HG03064 (cell line): ENCODE results near the gene FOXP3.
"Not testable (repeated sequence)": the region's sequence is repeated elsewhere in the genome, so short reads cannot be mapped to it uniquely, and the experiment has no call there.

ENCODE experiments used
- ATAC-seq: cut with Tn5 transposase; IDR thresholded peaks from one replicate; pipeline ENCODE4 v1.9.1; 2021; ENCODE audit warnings: low read depth; ENCODE audit not compliant: unreplicated experiment

Gene FOXP3, protein sequence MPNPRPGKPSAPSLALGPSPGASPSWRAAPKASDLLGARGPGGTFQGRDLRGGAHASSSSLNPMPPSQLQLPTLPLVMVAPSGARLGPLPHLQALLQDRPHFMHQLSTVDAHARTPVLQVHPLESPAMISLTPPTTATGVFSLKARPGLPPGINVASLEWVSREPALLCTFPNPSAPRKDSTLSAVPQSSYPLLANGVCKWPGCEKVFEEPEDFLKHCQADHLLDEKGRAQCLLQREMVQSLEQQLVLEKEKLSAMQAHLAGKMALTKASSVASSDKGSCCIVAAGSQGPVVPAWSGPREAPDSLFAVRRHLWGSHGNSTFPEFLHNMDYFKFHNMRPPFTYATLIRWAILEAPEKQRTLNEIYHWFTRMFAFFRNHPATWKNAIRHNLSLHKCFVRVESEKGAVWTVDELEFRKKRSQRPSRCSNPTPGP

DNA sequence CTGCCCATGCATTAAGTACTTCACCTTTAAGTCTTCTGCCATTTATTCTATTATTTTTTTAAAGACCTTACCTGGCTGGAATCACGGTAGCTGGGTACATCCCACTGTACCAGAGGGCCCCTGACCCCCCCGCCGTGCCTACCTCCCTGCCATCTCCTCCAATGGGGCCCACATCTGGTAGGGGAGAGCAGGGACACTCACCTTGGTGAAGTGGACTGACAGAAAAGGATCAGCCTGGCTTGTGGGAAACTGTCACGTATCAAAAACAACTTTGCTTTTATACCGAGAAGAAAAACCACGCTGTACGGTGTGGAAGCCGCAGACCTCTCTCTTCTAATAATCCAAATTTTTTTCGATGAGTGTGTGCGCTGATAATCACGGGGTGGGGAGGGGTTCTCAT lies at the start of gene FOXP3:
FOXP3 (minus strand) TSS at position 251 of the 400 bp plus-strand sequence. CDS start 6,205 bp downstream, outside the sequence.
- ATAC-seq: no peak

DNA sequence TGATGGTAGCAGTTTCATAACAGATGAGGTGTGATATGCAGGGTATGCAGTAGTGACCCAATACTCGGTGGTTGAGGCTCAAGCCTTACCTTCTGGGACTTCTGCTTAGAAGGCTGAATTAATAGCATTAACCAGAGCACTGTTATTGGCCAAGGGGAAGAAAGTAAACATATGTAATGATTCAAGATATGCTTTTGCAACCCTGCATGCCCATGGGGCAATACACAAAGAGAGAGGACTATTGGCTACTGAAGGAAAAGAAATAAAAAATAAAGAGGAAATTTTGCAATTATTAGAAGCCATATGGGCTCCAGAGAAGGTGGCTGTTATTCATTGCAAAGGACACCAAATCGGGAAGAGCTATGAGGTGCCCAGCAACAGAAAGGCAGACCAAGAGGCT lies 47.7 kb upstream of the FOXP3 start:
- ATAC-seq: no peak

DNA sequence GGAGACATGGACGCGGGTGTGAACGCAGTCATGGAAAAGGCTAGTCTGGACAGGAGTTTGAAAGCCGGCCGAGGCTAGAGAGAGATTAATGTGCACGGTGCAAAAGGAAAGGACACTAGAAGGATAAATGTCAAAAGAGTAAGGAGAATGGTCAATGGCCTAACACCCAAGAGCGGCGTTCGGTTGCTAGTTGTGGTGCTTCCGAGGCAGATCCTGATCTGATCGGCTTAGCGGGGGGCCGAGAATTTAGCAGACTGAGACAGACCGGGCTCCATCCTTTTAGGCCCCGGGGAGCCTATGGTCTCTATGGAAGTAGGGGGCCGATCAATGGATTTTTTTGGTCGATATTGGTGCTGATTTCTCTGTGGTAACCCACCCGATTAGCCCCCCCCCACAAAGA lies 45.9 kb upstream of the FOXP3 start:
- ATAC-seq: no peak

DNA sequence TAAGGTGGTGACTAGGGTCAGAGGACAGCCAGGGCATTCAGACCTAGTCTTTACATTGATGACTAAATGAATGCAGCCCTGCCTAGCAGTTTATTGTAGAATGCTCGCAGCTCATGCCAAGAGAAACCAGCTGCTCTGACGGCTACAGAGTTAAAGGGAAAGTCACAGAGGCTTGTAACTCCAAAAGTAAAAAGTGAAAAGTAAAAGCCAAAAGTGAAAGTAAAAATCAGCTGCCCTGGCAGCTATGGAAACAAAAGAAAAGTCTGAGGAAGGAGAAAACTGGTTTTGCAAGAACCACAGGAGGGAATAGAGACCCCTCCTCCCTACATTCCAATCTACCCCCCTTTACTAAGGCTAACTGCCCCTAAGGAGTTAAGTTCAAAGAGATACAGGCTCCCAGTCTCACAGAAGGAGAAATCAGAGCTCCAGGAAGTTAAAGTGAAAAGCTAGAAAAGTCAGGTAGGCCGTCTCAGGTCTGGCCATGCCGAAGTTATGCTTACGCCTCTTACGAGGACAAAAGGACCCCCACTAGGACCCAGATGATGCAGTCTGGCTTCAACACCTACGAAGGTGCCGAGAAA lies 45.0 kb upstream of the FOXP3 start:
- no peak for ATAC-seq

DNA sequence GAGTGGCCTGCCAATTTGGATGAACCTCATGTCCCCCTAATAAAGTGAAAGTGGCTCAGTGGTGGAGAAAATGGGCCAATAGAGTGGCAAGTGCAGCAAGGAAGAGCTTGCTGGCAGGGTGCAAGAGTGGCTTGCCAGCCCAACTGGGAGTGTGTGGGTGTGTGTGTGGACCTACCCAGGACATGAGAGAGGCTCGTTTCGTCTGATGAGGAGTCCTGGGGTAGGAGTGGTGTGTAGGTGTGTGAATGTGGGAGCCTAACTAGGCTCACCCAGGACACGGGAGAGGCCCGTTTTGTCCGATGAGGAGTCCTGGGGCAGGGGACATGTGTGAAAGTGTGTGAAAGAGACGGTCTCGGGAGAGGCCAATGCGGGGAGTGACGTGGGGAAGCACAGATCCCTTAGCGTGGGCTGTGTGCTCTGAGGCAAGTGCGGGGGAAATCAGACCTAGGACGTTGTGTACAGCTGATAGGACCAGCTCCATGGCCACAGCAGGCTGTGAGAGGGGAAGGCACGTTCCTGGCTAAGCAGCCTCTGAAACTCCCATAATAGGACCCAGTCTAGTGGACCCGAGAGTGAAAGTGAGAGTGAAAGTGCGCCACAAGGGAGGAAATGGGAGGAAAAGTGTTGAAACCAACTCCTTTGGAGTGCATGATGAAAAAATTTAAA lies 44.2 kb upstream of the FOXP3 start:
- ATAC-seq: no peak

DNA sequence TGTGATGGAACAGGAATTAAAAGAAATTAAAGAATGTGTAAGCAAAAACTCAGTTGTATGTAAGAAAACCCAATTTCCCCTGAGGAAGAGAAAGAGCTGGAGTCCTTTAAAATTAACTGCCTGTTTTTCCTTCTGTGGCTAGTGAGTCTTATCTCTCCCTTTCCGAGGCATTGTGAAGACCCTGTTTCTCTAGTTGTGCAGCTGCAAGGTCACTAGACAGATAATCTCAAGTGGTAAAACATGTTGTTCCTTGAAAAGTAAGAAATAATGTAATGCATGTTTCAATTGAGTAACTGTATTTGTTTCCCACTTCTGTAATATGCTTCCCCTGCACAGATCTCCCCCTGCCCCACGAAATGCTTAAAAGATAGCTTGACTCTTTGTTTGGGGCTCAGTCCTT lies 43.3 kb upstream of the FOXP3 start:
- not testable (repeated sequence) for ATAC-seq

DNA sequence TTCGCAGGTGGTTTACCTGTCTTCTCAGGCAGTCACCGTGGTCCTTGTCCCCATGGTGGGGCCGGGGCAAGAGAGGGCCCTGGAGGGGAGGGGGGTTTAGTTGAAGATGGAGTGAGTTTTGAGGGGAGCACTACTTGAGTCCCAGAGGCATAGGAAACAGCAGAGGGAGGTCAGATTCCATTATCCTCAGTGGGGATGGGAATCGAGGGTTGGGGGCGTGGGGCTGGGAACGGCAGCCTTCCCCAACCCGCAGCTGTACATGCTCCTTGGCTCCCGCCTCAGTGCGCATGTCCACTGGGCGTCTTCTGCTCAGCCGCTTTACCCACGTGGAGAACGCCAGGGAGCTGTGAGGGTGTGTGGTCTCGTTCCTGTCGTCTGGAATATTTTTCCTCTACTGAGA lies 38.8 kb upstream of the FOXP3 start, which contains the start of gene GAGE10:
GAGE10 (plus strand) TSS at position 301 of the 400 bp plus-strand sequence. CDS start 1,214 bp downstream, outside the sequence.
- no peak for ATAC-seq

DNA sequence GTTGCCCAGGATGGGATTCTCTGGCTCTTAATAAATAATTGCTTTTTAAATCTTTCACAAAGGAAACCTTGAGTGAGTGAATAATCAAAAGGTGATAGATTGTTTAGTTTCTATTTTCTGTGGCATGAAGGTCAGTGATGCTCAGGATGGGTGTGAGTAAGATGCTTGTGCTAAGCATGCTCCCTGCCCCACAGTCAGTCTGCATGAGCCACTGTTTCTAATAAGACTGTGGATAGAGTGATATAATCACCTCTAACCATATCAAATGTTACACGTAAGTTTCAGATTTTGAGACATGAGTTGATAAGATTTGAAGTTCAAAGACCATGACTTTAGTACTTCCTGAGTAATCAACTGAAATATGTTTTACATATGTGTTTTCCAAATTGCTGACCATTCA lies 36.2 kb upstream of the FOXP3 start:
- no peak for ATAC-seq

DNA sequence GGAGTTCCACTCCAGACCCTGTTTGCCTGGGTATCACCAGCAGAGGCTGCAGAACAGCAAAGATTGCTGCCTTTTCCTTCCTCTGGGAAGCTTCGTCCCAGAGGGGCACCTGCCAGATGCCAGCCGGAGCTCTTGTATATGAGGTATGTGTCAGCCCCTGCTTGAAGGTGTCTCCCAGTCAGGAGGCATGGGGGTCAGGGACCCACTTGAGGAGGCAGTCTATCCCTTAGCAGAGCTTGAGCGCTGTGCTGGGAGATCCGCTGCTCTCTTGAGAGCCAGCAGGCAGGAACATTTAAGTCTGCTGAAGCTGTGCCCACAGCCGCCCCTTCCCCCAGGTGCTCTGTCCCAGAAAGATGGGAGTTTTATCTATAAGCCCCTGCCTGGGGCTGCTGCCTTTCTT lies 34.8 kb upstream of the FOXP3 start:
- ATAC-seq: not testable (repeated sequence)

DNA sequence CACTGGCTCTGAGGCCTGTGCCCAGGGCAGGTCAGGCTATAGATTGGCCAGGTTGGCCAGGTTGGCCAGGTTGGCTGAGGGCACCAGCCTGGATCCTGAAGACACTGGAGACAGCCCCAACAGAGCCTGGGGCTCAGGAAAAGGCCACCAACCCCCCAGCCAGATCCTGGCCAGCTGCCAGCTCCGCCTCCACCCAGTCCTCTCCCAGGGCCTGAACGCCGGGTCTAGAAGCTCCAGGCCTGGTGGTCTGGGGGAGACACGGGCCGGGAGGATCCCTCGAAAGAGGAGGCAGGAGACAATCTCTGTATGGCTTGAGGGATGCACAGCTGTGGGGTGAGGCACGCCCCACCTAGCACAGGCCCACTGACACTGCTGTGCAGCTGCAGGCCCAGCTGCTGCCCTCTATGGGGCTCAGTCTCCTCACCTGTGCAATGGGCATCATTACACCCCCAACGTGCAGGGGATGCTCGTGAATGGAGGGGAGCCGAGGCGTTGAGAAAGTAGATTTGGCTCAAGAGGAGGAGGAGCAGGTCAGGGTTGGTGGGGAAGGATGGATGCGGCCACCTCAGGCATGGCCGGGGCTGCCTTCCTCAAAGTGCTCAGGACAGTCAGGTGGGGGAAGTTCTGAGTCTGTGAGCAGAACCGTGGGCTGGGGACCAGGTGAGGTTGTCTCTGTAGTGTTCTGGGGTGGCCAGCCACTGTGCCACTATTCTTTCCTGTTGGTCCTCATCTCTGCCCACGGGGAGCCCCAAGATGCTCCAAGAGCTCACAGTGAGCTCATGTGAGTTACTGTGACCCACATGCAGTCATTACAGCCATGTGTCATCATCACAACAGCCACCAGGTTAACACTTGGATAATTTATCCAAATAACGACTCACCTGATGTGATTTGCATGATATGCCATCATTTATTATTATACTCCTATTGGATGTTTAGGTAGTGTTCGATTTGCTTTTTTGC lies 28.2 kb upstream of the FOXP3 start:
- no peak for ATAC-seq

DNA sequence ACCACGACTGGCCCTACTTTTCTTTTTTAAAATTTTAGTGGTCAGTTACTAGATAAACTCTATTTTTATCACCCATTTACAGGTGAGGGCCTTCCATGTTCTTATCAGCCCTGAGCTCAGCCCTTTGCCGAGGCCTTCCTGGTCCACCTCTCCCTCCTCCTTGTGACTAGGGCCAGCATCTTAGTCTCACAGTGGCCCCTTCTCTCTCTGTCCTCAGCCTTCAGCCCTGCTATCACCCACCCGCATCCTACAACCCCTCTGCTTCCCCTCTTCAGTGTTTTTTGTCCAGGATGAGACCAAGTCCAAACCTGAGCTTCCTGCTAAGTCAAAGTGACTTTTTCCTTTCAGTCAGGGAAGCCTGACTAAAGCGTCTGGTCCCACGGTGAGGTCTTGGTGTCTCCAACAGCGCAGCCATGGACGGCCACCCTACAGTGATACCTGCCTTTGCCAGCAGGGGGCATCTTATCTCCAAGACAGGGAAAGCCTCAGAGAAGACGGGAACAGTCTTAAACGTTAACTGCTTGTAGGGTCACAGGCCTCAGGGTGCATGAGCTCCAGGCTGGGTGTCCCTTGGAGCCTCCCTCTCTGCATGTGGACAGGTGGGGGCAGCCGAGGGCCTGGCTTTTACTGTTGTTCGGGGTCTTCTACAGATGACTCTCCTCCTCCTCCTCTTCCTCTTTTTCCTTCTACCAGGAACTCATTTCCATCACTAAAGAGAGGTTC lies 27.3 kb upstream of the FOXP3 start:
- no peak for ATAC-seq

DNA sequence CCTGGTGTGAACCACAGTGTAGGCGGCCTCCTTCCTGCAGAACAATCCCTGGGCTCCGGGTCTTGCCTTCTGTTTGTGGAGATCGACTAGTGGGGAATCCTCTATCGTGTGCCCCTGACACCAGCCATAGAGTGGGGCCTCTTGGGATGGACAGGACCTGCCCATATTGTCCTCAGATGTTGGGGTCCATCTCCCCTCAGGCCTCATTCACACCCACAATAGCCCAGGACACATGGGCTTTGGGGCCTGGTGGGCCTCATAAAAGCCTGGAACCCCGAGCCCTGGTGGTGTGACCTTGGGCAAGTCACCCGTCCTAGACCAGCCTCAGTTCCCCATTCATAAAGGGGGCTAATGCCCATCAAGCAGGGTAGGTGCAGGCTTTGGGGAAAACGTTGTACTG lies 25.7 kb upstream of the FOXP3 start:
- no peak for ATAC-seq

DNA sequence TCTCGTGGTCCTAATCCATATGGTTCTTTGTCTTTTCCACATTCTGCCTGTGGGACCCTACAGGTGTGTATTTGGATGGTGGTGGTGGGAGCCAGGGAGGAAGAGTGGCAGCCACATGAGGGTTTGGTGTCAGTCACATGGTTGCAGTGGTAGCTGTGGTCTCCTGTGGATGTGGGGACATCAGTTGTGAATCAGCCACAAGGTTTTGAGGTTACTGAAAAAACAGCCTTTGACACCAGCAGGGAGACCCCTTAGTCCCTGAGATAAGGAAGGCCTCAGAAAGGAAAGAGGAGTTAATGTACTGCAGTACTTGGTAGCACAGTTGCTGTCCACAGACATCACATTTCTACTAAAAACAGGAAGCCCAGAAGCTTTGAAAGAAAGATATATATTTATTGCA lies 23.2 kb upstream of the FOXP3 start:
- no peak for ATAC-seq

DNA sequence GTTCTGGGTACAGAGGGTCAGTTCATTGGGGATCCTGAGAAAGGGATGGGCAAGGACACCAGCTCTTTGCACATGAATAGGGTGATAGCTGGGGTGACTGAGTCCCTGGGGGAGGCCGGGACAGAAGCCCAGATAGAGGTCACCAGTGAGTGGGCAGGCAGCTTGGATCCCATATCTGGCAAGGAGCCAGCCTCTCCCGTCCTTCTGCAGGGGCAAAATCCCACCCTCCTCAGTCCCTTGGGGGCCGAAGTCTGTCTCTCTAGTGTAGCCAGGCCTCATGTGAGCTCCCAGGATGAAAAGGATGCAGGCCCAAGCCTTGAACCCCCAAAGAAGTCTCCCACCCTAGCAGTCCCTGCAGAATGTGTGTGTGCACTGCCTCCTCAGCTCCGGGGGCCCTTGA lies 22.1 kb upstream of the FOXP3 start:
- no peak for ATAC-seq

DNA sequence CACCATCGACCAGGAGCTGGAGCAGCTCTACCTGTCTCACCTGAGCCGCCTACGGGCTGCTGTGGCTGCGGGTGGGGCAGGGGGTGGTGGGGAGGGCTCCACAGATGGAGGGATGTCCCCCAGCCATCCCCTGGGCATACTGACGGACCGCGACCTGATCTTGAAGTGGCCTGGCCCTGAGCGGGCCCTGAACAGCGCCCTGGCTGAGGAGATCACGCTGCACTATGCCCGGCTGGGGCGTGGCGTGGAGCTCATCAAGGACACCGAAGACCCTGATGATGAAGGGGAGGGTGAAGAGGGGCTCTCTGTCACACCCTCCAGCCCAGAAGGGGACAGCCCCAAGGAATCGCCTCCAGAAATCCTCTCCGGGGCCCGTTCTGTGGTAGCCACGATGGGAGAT lies 21.6 kb upstream of the FOXP3 start:
- ATAC-seq: no peak

DNA sequence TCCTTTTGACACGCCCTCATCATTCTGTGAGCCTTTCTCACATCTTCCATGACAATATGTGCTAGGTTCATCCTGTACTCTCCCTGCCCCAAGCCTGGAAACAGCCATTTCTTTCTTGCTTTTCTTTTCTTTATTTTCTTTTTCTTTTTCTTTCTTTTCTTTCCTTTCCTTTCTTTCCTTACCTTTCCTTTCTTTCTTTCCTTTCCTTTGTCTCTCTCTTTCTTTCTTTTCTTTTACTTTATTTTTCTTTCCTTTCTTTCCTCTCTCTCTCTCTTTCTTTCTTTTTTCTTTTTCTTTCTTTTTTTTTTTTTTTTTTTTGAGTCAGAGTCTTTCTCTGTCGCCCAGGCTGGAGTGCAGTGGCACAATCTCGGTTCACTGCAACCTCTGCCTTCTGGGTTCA lies 19.7 kb upstream of the FOXP3 start:
- ATAC-seq: no peak

DNA sequence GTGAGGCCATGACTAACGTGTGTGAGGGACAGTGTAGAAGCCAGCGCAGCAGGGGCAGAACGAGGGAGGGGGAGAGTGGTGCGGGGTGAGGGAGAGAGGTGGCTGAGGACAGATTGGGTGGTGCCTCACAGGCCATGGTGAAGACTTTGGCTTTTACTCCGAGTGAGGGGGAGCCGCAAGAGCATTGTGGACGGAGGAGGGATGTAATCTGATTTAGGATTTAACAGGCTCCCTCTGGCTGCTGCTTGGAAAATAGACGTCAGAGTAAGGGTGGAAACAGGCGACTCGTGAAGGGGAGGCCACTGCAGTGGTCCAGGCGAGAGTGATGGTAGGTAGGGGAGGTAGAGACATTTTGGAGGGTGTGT lies 18.1 kb upstream of the FOXP3 start:
- ATAC-seq: no peak

DNA sequence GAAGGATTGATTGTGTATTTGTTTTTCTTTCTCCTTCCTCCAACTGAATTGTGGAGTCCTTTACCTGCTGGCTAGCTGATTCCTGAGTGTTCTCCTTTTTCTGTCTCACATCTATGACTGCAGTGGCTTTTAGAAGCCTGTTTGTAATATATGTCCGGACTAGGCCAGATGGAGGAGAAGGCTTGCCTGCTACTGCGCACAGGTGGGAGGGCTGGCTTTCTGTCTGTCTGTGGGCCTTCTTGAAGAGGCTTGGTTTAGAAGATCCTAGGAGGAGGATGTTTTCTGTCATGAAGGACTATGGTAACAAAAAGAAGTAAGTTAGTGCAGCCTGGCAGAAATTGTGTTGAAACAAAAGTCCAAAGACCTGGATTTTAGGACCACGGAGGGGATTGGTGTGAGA lies 13.6 kb upstream of the FOXP3 start:
- ATAC-seq: no peak

DNA sequence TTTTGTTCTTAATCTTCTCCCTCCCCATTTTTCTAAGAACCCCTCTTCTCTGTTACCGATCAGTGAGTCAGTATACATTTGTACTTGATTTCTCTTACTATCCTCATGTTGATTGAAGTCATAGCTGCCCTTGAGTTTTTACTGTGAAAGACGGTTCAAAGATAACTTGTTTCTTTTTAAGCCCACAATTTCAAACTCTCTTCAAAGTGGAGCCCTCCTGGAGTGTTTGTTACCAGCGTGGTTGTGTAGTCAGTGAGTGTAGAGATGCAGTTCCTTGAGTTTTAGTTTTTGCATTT lies 13.0 kb upstream of the FOXP3 start:
- ATAC-seq: no peak
